Measurements from ENCODE around the gene PHF20.

DNA sequence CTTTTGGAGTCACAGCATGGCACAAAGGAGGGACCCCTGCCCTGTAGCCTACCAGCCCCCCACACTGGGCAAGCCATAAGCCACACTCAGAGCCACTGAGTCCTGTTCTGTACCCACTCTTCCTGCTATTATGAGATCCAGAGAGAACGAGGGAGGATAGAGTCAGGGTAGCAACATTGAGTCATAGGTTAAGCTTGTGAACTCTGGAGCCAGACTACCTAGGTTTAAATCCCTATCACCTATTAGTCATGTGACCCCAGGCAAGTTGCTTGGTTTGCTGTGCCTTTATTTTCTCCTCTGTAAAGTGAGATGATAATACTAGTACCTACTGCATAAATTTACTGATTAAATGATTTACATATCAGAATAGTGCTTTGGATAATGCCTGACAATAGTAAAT lies 197.1 kb downstream of the PHF20 start:
- TF ChIP-seq, protein P1, sequence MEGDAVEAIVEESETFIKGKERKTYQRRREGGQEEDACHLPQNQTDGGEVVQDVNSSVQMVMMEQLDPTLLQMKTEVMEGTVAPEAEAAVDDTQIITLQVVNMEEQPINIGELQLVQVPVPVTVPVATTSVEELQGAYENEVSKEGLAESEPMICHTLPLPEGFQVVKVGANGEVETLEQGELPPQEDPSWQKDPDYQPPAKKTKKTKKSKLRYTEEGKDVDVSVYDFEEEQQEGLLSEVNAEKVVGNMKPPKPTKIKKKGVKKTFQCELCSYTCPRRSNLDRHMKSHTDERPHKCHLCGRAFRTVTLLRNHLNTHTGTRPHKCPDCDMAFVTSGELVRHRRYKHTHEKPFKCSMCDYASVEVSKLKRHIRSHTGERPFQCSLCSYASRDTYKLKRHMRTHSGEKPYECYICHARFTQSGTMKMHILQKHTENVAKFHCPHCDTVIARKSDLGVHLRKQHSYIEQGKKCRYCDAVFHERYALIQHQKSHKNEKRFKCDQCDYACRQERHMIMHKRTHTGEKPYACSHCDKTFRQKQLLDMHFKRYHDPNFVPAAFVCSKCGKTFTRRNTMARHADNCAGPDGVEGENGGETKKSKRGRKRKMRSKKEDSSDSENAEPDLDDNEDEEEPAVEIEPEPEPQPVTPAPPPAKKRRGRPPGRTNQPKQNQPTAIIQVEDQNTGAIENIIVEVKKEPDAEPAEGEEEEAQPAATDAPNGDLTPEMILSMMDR (IDR thresholded peaks at IDR 0.05; ENCODE audit: extremely low read depth in 1 of 2, insufficient read depth in 1 of 2, low read depth in 1 of 2, low read length in 2 of 2): no peak
- TF ChIP-seq POLR2AphosphoS5 (IDR thresholded peaks at IDR 0.05; ENCODE audit: insufficient read depth, low read depth, low read length) (no peak), POLR2A (IDR thresholded peaks at IDR 0.05; ENCODE audit: low read depth, low read length) (no peak), EZH2 (IDR thresholded peaks at IDR 0.05; ENCODE audit: borderline replicate concordance, low read depth, low read length, severe bottlenecking) (no peak), JUN (IDR thresholded peaks at IDR 0.05; ENCODE audit: borderline replicate concordance, insufficient read depth, insufficient read length, low read depth) (no peak)
- TF ChIP-seq, protein P2, sequence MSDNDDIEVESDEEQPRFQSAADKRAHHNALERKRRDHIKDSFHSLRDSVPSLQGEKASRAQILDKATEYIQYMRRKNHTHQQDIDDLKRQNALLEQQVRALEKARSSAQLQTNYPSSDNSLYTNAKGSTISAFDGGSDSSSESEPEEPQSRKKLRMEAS (IDR thresholded peaks at IDR 0.05; ENCODE audit: insufficient read depth, insufficient read length): no peak
